GM19023 (cell line): ENCODE data around the gene IYD.

Experiments
- ATAC-seq: cut with Tn5 transposase; IDR thresholded peaks from one replicate; pipeline ENCODE4 v1.9.1; 2021; ENCODE audit warnings: mild to moderate bottlenecking, moderate library complexity; ENCODE audit not compliant: unreplicated experiment

IYD gene

DNA sequence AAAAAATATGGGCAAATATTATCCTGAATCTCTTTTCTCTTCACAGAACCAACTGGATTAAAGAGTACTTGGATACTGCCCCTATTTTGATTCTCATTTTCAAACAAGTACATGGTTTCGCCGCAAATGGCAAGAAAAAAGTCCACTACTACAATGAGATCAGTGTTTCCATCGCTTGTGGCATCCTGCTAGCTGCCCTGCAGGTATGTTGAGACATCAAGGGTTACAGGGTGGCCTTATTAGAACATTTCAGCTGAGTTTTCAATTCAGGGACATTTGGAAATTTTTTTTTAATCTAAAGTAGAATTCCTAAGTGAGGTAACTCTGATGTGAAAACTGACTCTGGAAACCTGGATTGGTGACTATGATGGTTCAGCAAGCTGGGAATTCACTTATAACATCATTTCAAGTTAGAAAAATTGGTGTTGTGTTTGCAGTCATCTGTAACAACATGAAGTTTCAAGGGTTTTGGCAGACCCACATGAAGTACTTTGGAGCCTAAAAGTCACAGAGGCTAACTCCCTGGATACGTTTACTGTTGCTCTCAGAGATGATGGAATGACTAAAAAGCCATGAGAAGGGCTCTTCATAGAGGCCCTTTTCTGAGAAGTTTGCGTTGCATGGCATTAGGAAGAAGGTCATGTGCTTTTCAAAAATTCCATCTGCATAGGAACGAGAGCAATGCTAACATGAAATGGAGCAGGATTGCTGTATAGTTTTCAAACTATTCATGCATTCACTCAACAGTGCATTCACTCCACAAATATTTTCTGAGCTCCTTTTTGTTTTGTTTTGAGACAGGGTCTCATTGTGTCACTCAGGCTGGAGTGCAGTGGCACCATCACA, 25.5 kb downstream of the IYD start:
- no peak for ATAC-seq

DNA sequence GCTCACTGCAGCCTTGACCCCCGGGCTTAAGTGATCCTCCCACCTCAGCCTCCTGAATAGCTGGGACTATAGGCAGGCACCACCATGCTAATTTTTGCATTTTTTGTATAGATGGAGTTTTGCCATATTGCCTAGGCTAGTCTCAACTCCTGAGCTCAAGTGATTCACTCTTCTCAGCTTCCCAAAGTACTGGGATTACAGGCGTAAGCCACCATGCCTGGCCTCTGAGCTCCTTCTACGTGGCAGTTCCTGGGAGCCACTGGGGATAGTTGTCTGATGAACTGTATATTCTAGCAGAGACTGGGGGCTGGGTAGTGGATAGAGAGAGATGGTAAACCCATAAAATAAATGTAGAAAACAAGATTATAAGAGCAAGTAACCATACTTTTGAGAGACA, 26.1 kb downstream of the IYD start:
- ATAC-seq: no peak

DNA sequence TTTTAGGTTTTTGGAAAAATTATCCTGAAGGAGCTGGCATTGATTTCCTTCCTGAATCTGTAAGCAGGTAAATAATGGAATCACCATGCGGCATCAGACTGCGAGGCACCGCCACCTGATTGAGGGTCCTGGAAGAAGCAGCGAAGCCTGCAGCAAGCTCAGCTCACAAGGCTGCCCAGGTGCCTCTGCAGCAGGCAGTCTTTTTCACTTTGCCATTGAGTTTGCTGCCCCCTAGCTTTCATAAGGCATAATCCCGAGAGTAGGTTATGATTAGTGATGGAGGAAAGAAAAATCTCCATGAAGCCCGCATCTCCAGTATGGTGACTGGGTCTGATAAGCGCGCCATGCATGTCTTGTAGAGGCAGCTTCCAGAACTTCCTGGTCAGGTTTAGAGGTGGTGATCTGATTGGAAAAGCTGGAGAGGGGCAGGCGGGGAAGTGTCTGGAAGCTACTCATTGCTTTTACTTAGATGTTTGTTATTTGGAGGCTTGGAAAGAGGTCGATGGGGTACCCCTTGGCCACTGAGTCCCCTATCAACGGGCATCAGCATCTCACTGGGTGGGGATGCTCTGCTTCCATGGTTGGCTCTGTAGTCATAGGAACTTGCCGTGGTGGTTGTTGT, 26.7 kb downstream of the IYD start:
- no peak for ATAC-seq

DNA sequence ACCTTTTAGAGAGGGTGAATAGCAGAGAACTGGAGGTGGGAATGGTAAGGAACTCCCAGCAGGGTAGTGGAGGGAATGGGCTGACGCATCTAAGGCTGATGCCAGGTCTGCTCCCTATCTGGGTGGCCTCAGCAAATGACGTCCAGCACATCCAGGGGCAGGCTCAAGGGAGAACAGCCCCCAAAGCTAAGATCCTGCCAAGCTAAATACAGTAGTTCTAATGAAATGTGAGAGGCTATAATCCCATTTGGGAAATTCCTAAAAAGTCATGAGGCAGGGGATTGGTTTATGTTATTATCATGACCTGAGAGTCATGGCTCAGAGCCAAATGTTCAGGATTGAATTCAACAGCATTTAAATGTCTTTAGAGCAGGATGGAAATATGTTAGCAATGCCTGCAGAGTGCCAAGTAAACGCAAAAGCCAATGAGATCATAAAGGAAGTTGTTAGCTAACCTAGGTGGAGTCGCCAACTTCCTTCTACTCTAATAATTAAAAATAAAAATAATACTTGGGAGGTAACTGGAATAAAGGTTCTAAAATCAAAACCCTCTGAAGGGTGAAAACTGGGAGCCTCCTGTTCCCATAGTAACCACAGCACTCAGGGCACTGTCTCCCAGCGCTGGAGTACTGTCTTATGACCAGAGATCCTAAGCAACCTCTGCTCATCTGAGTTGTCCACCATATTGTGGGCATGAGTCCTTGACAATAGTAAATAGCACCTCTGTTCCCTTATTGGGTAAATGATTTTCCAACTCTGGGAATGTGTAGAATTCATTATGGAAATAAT, 34.8 kb downstream of the IYD start:
- no peak for ATAC-seq

DNA sequence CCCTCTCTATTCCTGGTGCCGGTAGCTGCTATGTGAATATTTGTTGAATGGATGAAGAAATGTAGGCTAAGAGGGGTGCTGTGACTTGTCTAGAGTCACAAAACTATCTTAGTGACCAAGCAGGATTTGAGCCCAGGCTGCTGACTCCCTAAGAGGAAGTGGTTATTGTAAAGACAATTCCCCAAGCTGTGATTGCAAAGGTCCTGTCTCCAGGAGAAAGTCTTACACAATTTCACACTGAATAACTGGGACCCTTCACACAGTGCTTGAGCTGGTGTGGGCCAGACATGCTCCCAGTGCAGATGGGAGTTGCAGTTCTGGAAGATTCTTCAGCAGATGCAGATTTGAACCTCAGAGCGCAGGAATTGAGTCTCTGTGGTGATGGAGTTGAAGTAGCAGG, 38.1 kb downstream of the IYD start:
- no peak for ATAC-seq

DNA sequence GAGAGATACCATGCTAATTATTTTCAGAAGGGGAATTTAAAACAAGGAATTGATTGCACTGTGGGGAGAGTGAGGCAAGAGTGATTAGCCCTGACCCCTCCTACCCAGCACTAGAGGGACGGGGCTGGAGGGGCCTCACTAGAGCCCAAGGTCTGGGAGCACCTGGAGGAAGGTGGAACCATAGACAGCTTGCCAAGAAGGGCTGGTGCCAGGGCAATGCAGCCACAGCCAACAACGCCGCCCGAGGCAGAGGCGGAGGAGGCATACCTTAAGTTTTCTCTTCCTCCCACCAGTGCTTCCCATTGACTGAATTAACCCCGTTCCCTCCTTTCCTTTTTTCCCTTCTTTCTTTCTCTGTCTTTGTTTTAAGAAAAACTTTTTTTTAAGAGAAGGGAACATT, 40.0 kb downstream of the IYD start:
- no peak for ATAC-seq

DNA sequence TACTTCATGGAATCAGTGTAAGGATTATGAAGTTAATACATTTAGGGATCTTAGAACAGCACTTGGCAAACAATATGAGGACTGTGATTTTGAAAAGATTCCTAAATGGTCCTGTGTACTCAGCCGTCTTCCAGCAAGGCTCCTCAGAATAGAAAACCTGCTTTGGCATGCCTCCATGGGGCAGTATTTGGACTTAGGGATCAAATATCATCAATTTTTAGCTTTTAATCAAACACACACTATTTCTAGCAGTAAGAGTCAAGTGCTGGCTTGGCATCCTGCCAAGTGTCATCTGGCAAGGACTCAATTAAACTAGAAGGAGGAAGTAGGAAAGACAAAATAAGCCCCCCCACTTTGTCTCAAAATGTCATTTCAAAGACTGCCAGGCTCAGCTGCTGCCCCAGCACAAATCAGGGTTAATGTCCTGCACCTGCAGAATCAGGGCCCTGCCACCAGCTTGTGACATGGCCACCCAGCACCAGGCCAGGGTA, 40.8 kb downstream of the IYD start:
- no peak for ATAC-seq

DNA sequence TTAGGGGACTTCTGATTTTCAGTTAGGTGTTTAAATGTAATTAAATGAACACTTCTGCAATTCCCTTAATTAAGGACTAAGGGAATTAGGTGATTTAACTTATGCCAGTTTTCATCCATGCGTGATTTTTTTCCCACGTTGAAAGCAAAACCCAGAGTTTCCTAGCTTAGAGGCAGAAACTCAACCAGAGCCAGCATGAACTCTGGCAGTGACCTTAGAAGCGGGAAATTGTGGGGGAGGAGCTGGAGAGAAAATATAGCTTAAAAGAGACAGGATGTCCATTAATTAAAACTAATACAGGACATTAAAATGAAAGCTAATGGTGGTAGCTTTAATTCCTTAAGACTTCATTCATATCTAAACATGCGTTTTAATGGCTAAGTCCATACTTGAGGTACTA, 41.6 kb downstream of the IYD start:
- no peak for ATAC-seq

DNA sequence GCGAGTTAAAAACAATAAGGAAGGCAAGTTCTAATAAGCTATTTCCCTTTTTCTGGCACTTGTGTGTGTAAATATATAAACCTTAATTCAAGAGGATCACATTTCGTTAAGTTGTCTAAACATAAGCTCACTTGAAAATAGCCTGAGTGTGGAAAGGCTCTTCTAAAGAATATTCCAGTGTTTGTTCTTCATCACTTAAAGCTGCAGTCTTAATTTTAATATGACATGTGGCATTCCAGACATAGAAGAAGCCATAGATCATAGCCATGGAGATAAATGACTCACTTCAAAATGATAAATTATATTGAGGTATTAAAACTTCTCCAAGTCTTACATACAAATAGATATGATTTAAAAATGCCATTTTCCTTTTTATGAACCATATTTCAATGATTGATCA, 42.1 kb downstream of the IYD start:
- ATAC-seq: no peak

DNA sequence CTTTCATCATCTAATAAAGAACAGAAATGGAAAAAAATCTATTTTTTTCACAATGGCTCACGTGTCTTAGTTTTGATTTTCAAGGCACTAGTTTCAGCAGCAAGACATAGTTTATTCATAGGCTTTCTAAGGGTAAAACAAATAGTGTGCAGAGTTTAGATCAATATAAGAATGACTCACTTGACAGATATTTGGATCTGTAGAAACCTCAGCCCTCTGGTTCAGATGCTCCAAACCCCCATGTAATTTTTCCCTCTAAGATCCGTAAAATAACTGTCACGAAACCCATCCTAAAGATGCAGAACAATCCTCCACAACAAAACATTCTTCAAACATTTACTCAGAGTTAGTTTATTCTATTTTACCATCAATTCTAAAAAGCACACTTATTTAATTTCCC, 43.4 kb downstream of the IYD start:
- no peak for ATAC-seq

DNA sequence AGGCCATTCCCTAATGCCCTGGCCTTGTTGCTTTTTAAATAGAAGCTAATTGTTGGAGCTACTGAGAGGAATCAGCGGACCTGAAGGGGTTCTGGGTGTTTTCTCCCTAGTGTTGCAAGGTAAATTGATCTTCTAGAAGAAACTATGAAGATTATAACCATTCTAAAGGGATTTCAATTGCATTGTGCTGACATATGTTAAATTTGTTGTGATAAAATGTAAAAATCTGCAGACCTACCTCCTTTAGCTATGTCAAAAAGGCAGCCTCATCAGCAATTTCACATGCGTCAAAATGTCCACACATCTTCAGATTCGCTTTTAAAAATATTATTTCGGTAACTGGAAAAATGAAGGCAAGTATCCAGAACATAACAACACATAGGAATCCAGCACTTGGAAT, 44.4 kb downstream of the IYD start:
- no peak for ATAC-seq

DNA sequence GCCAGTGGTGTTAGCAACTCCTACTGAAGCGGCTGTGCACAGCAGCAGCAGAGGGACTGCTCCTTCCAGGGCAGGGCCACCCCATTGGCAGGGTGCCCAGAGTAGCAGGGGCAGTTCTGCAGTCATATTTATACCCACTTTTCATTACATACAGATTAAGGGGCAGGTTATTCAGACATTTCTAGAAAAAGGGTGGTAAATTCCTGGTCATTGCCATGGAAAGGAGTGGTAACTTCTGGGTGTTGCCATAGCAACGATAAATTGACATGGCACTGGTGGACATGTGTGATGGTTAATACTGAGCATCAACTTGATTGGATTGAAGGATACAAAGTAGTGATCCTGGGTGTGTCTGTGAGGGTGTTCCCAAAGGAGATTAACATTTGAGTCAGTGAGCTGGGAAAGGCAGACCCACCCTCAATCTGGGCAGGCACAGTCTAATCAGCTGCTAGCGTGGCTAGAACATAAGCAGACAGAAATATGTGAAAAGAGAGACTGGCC, 45.0 kb downstream of the IYD start:
- no peak for ATAC-seq

DNA sequence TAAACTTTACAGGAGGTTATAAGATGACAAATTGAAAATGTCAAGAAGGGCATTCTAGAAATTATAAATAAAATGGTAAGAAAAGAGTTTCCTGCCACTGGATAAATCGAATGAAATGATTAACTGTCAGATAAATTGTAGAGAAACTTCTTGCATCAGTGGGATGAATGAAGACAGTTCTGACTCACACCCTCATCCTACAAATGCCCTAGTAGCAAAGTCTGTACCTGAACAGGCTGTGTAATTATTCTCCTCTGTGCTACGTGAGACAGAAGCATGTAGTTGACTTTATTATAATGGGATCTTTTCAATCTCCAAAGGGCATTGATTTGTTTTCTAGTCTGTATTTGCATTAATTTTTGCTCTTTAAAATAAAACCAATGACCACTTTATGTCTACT, 47.3 kb downstream of the IYD start:
- no peak for ATAC-seq

DNA sequence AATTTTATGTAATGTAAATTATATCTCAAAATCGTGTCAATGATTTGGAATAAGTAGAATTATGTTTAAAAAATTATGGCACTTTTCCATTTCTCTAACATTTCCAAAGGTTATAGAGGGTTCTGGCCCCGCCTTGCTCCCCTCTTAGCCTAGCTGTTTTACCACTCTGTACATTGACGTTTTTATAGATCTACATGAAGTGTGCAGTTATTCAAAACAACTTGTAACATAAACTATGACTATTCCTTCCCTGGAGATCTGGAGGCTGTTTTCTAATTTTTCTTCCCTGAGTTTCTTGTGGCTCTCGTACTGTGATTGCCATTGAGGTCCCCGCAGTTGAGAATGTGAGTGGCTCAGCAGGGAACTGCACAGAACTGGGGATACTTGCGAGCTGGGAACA, 48.4 kb downstream of the IYD start:
- no peak for ATAC-seq

DNA sequence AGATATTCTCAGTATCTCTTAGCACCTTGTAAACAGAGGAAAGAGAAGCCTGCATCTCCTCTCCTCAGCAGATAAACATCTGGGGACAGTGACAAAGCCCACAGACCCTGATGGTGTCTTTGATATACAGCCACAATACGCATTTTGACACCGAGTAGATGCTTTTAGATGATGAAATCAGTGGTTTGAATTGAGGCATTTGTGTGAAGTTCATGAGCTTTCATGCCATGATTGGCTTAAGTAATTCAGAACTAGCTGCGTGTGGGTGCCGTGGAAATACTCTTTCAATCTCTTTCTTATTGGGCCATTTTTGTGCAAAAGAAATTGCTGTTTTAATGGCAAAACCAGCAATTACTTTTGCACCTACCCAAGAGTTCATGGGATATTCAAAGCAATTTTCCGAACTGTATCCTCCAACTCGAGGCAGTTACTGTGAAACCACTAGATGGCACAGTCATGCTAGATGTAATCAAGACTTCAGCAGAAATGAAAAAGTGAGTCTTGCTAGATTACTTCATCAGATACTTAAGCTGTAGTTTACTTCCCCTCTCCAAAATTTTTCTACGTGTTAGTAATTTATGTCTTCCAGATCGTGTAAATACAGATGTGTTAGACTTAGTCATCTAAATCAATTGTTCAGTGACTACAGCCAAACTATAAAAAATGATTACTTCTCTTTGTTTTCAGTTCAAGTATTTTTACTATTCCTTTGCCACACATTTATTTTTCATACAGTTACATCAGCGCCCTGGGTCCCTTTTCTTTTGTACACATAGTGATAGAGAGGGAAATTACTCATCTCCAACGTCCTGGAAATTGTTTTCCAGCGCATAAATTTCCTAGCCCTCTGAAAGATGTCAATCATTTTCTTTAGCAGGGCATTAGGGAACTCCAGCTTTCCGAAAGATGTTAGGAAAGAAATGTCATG, 49.4 kb downstream of the IYD start:
- peak; percentile 58 for ATAC-seq

DNA sequence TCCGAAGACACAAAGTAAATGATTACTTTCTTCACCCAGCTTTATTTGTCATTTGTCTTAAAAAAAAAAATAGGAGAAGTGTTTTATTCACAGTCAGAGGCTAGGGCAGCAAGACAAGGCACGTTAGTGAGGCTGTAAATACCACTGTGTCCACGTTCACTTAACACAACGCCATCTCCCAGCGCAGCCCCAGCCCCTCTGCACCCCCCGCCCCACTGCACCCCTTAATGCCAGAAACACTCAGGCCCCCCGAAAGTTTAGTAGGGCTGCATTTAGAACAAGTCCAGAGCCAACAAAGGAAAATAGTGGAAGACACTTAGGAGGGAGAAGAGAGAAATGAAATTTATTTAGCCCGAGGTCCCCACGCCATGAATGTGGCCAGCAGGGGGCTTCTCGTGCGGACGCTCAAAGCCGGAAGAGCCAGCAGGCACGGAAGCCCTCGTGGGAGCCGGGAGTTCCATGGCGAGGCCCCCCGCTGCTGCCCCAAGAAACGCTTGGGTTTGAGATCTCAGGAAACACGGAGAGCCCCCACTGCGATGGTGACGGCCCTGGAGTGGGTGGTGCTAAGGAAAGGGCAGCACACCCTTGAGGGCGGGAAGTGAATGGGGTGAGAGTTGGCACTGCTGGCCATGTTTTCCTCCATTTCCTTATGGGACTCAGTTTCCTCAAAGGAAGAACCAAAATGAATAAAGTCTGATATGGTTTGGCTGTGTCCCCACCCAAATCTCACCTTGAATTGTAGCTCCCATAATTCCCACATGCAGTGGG, 50.2 kb downstream of the IYD start:
- ATAC-seq: no peak

DNA sequence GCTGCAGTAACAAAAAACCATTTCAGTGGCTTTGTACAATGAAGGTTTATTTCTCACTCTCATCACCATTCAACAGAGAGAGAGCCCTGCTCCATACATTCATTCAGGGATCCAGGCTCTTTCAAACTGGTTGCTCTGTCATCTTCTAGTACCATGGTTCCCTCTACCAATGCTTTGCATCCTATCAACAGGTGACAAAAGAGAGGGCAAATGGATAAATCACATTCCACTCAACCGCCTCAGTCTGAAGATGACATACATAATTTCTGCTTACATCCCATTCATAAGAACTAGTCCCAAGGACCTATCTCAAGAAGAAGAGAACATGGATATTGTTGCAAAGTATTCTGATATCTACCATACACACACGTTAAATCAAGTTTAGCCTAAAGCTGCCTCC, 51.6 kb downstream of the IYD start:
- no peak for ATAC-seq

DNA sequence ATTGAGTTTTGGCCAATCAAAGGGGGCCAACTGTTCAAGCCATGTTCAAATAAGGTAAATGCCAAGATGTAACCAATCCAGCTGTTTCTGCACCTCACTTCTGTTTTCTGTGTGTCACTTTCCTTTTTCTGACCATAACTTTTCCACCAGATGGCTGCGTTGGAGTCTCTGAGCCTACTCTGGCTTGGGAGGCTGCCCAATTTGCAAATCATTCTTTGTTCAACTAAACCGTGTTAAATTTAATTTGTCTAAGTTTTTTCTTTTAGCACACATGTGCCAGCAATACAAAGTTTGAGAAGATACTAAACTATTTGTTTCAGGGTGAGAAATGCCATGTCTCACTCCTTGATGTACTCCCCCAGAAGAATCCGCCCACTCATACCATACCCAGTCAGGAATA, 52.1 kb downstream of the IYD start:
- ATAC-seq: no peak

DNA sequence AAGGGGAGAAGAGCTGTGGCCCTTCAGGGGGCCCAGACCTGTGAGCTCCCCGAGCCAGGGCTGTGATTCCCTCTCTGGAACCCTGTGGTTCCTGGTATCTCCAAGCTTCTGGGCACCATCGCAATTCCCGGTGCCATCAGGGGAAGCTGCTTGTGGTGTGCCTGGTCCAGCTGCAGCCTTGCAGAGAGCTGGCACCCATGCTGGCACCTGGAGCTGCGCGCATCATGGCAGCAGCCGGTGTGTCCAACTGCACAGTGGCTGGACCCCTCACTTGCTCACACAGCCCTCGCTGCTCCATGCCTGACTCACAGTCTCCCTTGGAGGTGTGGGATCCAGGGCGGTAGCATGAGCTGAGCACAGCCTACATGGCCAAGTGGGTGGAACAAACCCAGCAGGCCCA, 56.7 kb downstream of the IYD start:
- no peak for ATAC-seq

DNA sequence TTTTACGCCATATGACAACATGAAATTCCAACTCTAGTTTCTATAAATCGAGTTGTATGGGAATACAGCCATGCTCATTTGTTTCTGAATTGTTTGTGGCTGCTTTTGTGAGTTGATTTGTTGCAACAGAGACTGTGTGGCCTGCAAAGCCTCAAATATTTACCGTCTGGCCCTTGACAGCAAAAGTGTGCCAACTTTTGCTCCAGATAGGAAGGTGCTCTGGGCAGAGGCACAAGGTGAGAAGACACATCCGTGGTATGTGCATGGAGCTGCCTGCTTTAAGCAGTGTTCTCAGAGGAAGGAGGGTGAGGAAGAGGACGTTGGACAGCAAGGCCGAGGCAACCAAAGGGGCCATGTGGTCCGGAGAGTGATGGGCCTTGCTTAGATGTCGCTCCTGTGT, 57.4 kb downstream of the IYD start:
- ATAC-seq: no peak
